ENCODE measurements around the gene HPS3.

The HPS3 gene

GRCh38 chr3:149086232-149086988 is 43.0 kb upstream of the HPS3 start, which contains the start of gene HLTF (continued):
- TF ChIP-seq, protein P1, sequence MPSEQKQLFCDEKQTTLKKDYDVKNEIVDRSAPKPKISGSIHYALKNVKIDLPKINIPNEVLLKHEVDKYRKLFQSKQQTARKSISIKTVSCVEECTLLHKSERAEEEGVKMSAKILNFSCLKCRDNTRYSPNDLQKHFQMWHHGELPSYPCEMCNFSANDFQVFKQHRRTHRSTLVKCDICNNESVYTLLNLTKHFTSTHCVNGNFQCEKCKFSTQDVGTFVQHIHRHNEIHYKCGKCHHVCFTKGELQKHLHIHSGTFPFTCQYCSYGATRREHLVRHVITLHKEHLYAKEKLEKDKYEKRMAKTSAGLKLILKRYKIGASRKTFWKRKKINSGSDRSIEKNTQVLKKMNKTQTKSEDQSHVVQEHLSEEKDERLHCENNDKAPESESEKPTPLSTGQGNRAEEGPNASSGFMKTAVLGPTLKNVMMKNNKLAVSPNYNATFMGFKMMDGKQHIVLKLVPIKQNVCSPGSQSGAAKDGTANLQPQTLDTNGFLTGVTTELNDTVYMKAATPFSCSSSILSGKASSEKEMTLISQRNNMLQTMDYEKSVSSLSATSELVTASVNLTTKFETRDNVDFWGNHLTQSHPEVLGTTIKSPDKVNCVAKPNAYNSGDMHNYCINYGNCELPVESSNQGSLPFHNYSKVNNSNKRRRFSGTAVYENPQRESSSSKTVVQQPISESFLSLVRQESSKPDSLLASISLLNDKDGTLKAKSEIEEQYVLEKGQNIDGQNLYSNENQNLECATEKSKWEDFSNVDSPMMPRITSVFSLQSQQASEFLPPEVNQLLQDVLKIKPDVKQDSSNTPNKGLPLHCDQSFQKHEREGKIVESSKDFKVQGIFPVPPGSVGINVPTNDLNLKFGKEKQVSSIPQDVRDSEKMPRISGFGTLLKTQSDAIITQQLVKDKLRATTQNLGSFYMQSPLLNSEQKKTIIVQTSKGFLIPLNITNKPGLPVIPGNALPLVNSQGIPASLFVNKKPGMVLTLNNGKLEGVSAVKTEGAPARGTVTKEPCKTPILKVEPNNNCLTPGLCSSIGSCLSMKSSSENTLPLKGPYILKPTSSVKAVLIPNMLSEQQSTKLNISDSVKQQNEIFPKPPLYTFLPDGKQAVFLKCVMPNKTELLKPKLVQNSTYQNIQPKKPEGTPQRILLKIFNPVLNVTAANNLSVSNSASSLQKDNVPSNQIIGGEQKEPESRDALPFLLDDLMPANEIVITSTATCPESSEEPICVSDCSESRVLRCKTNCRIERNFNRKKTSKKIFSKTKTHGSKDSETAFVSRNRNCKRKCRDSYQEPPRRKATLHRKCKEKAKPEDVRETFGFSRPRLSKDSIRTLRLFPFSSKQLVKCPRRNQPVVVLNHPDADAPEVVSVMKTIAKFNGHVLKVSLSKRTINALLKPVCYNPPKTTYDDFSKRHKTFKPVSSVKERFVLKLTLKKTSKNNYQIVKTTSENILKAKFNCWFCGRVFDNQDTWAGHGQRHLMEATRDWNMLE (tag by site-specific recombination; conservative IDR thresholded peaks at IDR 0.05; ENCODE audit: low read depth) = peak; percentile 63
- TF ChIP-seq ZNF654 (tag by site-specific recombination; IDR thresholded peaks at IDR 0.05; ENCODE audit: low read depth) (no peak), ZBTB21 (tag by site-specific recombination; IDR thresholded peaks at IDR 0.05) (no peak), ZBTB8A (tag by site-specific recombination; IDR thresholded peaks at IDR 0.05) (peak; percentile 26), ZSCAN30 (tag by site-specific recombination; IDR thresholded peaks at IDR 0.05) (peak; percentile 96), KLF1 (tag by site-specific recombination; IDR thresholded peaks at IDR 0.05) (peak; percentile 48; the same call in 1 of the 2 replicates), SP3 (tag by site-specific recombination; IDR thresholded peaks at IDR 0.05) (peak; percentile 86), ZNF830 (tag by site-specific recombination; IDR thresholded peaks at IDR 0.05; ENCODE audit: low read depth) (no peak), ZNF76 (tag by site-specific recombination; IDR thresholded peaks at IDR 0.05; ENCODE audit: borderline replicate concordance, low read depth) (0 out of 2 replicates have a peak, but pooled peaks have one; percentile 20), ZNF692 (tag by site-specific recombination; IDR thresholded peaks at IDR 0.05) (peak; percentile 68), ZNF558 (tag by site-specific recombination; IDR thresholded peaks at IDR 0.05) (0 out of 2 replicates have a peak, but pooled peaks have one; percentile 10), ZNF660 (tag by site-specific recombination; IDR thresholded peaks at IDR 0.05) (0 out of 2 replicates have a peak, but pooled peaks have one; percentile 13), ZBTB20 (tag by site-specific recombination; IDR thresholded peaks at IDR 0.05) (0 out of 2 replicates have a peak, but pooled peaks have one; percentile 43), ZBTB48 (tag by site-specific recombination; IDR thresholded peaks at IDR 0.05) (0 out of 2 replicates have a peak, but pooled peaks have one; percentile 1), MZF1 (tag by site-specific recombination; IDR thresholded peaks at IDR 0.05; ENCODE audit: borderline replicate concordance) (no peak), GLIS2 (tag by site-specific recombination; IDR thresholded peaks at IDR 0.05) (peak; percentile 97), SP2 (tag by site-specific recombination; IDR thresholded peaks at IDR 0.05) (peak; percentile 93), SP7 (tag by site-specific recombination; IDR thresholded peaks at IDR 0.05) (peak; percentile 50), ZNF792 (tag by site-specific recombination; IDR thresholded peaks at IDR 0.05) (no peak), ZNF335 (tag by site-specific recombination; conservative IDR thresholded peaks at IDR 0.05) (peak; percentile 97), SETDB1 (IDR thresholded peaks at IDR 0.05; ENCODE audit: insufficient read length, low read length) (peak; percentile 95), TCF7L2 (IDR thresholded peaks at IDR 0.05; ENCODE audit: borderline replicate concordance, low read depth, low read length) (0 out of 2 replicates have a peak, but pooled peaks have one; percentile 17), ZNF184 (tag by site-specific recombination; IDR thresholded peaks at IDR 0.05) (peak; percentile 61; the same call in 1 of the 2 replicates)
- TF ChIP-seq, protein P2, sequence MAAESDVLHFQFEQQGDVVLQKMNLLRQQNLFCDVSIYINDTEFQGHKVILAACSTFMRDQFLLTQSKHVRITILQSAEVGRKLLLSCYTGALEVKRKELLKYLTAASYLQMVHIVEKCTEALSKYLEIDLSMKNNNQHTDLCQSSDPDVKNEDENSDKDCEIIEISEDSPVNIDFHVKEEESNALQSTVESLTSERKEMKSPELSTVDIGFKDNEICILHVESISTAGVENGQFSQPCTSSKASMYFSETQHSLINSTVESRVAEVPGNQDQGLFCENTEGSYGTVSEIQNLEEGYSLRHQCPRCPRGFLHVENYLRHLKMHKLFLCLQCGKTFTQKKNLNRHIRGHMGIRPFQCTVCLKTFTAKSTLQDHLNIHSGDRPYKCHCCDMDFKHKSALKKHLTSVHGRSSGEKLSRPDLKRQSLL (tag by site-specific recombination; IDR thresholded peaks at IDR 0.05) = no peak
- TF ChIP-seq, protein P3, sequence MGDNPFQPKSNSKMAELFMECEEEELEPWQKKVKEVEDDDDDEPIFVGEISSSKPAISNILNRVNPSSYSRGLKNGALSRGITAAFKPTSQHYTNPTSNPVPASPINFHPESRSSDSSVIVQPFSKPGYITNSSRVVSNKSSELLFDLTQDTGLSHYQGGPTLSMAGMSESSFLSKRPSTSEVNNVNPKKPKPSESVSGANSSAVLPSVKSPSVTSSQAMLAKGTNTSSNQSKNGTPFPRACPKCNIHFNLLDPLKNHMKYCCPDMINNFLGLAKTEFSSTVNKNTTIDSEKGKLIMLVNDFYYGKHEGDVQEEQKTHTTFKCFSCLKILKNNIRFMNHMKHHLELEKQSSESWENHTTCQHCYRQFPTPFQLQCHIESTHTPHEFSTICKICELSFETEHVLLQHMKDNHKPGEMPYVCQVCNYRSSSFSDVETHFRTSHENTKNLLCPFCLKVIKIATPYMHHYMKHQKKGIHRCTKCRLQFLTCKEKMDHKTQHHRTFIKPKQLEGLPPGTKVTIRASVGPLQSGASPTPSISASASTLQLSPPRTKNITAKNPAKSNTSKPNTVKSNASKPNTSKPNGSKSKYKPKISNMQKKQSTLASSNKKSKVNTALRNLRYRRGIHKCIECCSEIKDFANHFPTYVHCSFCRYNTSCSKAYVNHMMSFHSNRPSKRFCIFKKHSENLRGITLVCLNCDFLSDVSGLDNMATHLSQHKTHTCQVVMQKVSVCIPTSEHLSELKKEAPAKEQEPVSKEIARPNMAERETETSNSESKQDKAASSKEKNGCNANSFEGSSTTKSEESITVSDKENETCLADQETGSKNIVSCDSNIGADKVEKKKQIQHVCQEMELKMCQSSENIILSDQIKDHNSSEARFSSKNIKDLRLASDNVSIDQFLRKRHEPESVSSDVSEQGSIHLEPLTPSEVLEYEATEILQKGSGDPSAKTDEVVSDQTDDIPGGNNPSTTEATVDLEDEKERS (tag by site-specific recombination; IDR thresholded peaks at IDR 0.05) = peak; percentile 47
